ENCODE results near the gene FLNB.

Gene FLNB

GRCh38 chr3:58154626-58155449 is 146.6 kb downstream of the FLNB start:
- Histone ChIP-seq H3K79me2 (ENCODE audit: insufficient read depth, low read length) (no peaks in the 10 kb centered on the region), H3K4me2 (ENCODE audit: low read length) (no peak overlapping the region), H3K9me3 (ENCODE audit: low read length) (no peaks in the 10 kb centered on the region), H3K4me3 (ENCODE audit: low read depth, low read length, poor library complexity, severe bottlenecking) (no peak overlapping the region), H3K27me3 (ENCODE audit: insufficient read depth, low read length) (no peaks in the 10 kb centered on the region), H3K9ac (ENCODE audit: low read length) (no peak overlapping the region), H2AFZ (ENCODE audit: low read length) (no peak overlapping the region), H4K20me1 (ENCODE audit: insufficient read depth, low read length) (no peaks in the 10 kb centered on the region), H3K36me3 (ENCODE audit: insufficient read depth, low read length) (no peaks in the 10 kb centered on the region; the same call in 1 of the 2 replicates), H3F3A (ENCODE audit: insufficient read depth, low read length) (no peaks in the 10 kb centered on the region), H3K27ac (ENCODE audit: low read depth, low read length, poor library complexity, severe bottlenecking) (no peak overlapping the region), H3K9me2 (ENCODE audit: low read depth, low read length) (no peaks in the 10 kb centered on the region), H3K4me1 (ENCODE audit: insufficient read depth, low read length, severe bottlenecking) (no peaks in the 10 kb centered on the region)
- TF ChIP-seq EZH2 (IDR thresholded peaks at IDR 0.05; ENCODE audit: borderline replicate concordance, low read length) = no peak
- TF ChIP-seq, protein P1, sequence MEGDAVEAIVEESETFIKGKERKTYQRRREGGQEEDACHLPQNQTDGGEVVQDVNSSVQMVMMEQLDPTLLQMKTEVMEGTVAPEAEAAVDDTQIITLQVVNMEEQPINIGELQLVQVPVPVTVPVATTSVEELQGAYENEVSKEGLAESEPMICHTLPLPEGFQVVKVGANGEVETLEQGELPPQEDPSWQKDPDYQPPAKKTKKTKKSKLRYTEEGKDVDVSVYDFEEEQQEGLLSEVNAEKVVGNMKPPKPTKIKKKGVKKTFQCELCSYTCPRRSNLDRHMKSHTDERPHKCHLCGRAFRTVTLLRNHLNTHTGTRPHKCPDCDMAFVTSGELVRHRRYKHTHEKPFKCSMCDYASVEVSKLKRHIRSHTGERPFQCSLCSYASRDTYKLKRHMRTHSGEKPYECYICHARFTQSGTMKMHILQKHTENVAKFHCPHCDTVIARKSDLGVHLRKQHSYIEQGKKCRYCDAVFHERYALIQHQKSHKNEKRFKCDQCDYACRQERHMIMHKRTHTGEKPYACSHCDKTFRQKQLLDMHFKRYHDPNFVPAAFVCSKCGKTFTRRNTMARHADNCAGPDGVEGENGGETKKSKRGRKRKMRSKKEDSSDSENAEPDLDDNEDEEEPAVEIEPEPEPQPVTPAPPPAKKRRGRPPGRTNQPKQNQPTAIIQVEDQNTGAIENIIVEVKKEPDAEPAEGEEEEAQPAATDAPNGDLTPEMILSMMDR (IDR thresholded peaks at IDR 0.05; ENCODE audit: low read length) = no peak

DNA sequence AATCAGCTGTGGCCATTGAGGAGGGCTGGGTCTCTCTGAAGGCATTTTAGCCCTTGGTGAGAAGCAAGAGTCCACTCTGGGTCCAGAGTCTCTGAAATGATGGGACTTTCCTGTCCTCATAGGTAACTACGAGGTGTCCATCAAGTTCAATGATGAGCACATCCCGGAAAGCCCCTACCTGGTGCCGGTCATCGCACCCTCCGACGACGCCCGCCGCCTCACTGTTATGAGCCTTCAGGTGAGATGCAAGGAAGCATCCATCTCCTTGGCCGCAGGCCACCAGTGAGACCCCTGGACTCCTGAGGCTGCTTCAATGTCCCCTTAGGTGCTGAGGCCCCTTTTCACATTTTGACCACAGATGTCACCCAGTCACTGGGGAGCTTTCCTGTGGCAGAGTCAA is 147.6 kb downstream of the FLNB start:
- Histone ChIP-seq H3K36me3 (ENCODE audit: insufficient read depth, low read length) (no peaks in the 10 kb centered on the region), H3K27ac (ENCODE audit: low read depth, low read length, poor library complexity, severe bottlenecking) (no peak overlapping the region), H3K79me2 (ENCODE audit: insufficient read depth, low read length) (no peaks in the 10 kb centered on the region), H3K9me3 (ENCODE audit: low read length) (no peaks in the 10 kb centered on the region), H3K9me2 (ENCODE audit: low read depth, low read length) (no peaks in the 10 kb centered on the region), H3K27me3 (ENCODE audit: insufficient read depth, low read length) (no peaks in the 10 kb centered on the region), H4K20me1 (ENCODE audit: insufficient read depth, low read length) (no peaks in the 10 kb centered on the region), H3K9ac (ENCODE audit: low read length) (no peak overlapping the region), H3K4me2 (ENCODE audit: low read length) (no peak overlapping the region), H3K4me1 (ENCODE audit: insufficient read depth, low read length, severe bottlenecking) (no peaks in the 10 kb centered on the region), H3K4me3 (ENCODE audit: low read depth, low read length, poor library complexity, severe bottlenecking) (no peak overlapping the region), H3F3A (ENCODE audit: insufficient read depth, low read length) (no peaks in the 10 kb centered on the region), H2AFZ (ENCODE audit: low read length) (no peak overlapping the region)
- TF ChIP-seq, protein P1 (IDR thresholded peaks at IDR 0.05; ENCODE audit: low read length) = no peak
- no peak for TF ChIP-seq EZH2 (IDR thresholded peaks at IDR 0.05; ENCODE audit: borderline replicate concordance, low read length)

DNA sequence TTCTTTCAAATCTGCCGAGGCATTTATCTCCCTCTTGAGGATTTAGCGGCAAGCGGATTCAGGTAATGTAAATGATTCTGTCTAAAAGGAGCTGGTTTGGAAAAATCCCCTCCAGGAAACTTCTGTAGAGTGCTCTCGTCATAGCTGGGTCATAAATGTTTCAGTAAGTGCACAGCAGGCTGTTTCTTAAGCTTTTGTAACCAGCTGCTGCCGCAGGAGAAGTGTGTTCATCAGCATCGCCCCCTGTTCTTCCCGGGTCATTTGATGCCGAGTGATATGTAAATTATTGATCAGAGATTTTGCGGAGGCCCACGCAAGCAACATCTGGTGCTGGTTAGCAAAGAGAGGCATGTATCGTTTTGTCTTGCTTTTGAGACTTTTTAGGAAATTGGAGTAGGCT is 149.5 kb downstream of the FLNB start:
- Histone ChIP-seq H3K4me1 (ENCODE audit: insufficient read depth, low read length, severe bottlenecking) (no peaks in the 10 kb centered on the region), H3K27ac (ENCODE audit: low read depth, low read length, poor library complexity, severe bottlenecking) (no peak overlapping the region), H3K36me3 (ENCODE audit: insufficient read depth, low read length) (no peaks in the 10 kb centered on the region), H3K9ac (ENCODE audit: low read length) (no peak overlapping the region), H3K4me2 (ENCODE audit: low read length) (no peak overlapping the region), H3K27me3 (ENCODE audit: insufficient read depth, low read length) (no peaks in the 10 kb centered on the region), H3K79me2 (ENCODE audit: insufficient read depth, low read length) (no peaks in the 10 kb centered on the region), H3K9me2 (ENCODE audit: low read depth, low read length) (no peaks in the 10 kb centered on the region), H3K9me3 (ENCODE audit: low read length) (no peaks in the 10 kb centered on the region), H3F3A (ENCODE audit: insufficient read depth, low read length) (no peaks in the 10 kb centered on the region), H4K20me1 (ENCODE audit: insufficient read depth, low read length) (no peaks in the 10 kb centered on the region), H2AFZ (ENCODE audit: low read length) (no peak overlapping the region), H3K4me3 (ENCODE audit: low read depth, low read length, poor library complexity, severe bottlenecking) (no peak overlapping the region)
- TF ChIP-seq, protein P1 (IDR thresholded peaks at IDR 0.05; ENCODE audit: low read length) = no peak
- TF ChIP-seq EZH2 (IDR thresholded peaks at IDR 0.05; ENCODE audit: borderline replicate concordance, low read length) = no peak
